Measurements from ENCODE around the gene C8A. TPM values are rescaled to one million over a fixed set of nuclear protein-coding genes. Genes with fewer than 3 reads are reported as not detected.

The C8A gene
- total and polyA plus RNA-seq, 12 donors = 0.09 TPM; not detected in 11

DNA sequence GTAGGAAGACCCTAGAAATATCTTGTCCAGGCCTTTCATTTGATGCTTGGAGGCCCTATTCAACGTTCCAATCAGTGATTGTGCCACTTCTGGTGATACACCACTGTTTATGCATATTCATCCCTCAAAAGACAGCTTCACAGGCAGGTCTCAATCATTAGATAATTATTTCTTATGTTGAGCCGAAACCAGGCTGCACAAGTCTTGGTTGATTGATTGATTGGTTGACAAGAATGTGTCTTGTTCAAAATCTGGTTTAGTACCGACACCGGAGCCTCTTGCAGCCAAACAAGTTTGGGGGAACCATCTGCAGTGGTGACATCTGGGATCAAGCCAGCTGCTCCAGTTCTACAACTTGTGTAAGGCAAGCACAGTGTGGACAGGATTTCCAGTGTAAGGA lies 20.1 kb downstream of the C8A start:
- DNase-seq = no peak
- no peak overlapping the region for H3K27ac ChIP-seq
- intact Hi-C loops (cut with DNase I) = no loop called here
- H3K36me3 ChIP-seq = no peaks in the 10 kb centered on the region
- no peaks in the 10 kb centered on the region for H3K9me3 ChIP-seq
- WGBS, 2 donors = 84 to 87% methylated on average over 4 of the region's 4 CpGs
- H3K4me3 ChIP-seq = no peak overlapping the region
- H3K27me3 ChIP-seq = peaks cover 0 to 7% (median 0%) of the 10 kb centered on the region in 7 donors
- TF ChIP-seq, protein P1, sequence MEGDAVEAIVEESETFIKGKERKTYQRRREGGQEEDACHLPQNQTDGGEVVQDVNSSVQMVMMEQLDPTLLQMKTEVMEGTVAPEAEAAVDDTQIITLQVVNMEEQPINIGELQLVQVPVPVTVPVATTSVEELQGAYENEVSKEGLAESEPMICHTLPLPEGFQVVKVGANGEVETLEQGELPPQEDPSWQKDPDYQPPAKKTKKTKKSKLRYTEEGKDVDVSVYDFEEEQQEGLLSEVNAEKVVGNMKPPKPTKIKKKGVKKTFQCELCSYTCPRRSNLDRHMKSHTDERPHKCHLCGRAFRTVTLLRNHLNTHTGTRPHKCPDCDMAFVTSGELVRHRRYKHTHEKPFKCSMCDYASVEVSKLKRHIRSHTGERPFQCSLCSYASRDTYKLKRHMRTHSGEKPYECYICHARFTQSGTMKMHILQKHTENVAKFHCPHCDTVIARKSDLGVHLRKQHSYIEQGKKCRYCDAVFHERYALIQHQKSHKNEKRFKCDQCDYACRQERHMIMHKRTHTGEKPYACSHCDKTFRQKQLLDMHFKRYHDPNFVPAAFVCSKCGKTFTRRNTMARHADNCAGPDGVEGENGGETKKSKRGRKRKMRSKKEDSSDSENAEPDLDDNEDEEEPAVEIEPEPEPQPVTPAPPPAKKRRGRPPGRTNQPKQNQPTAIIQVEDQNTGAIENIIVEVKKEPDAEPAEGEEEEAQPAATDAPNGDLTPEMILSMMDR (IDR thresholded peaks at IDR 0.05) = no peak
- H3K4me1 ChIP-seq = peaks cover 0 to 13% (median 0%) of the 10 kb centered on the region in 9 donors
- ATAC-seq = no peak

- H3K4me3 ChIP-seq = no peak overlapping the region
- WGBS, 2 donors = 48 to 57% methylated on average over 3 of the region's 3 CpGs
- DNase-seq (peak in 1 of 2 donors; percentile 19), ATAC-seq (peak in 6 of 8 donors; percentile 44 to 87 (median 69))
- no peaks in the 10 kb centered on the region for H3K36me3 ChIP-seq
- peaks cover 0 to 4% (median 0%) of the 10 kb centered on the region in 7 donors for H3K27me3 ChIP-seq
- H3K9me3 ChIP-seq = no peaks in the 10 kb centered on the region
- H3K27ac ChIP-seq = peak overlapping the region in 1 of 10 donors; percentile 5
- TF ChIP-seq, protein P1 (IDR thresholded peaks at IDR 0.05) = no peak
- intact Hi-C loops (cut with DNase I) = no loop called here
- H3K4me1 ChIP-seq = peaks cover 0 to 8% (median 0%) of the 10 kb centered on the region in 9 donors
These were observed 23.4 kb downstream of the C8A start for GRCh38 chr1:56877973-56878372.

GRCh38 chr1:56880774-56881173 lies 26.2 kb downstream of the C8A start:
- Histone ChIP-seq H3K4me1 (peaks cover 0 to 5% (median 0%) of the 10 kb centered on the region in 9 donors), H3K27me3 (no peaks in the 10 kb centered on the region), H3K27ac (no peak overlapping the region), H3K36me3 (no peaks in the 10 kb centered on the region), H3K9me3 (no peaks in the 10 kb centered on the region), H3K4me3 (no peak overlapping the region)
- ATAC-seq (no peak), DNase-seq (no peak)
- TF ChIP-seq, protein P1 (IDR thresholded peaks at IDR 0.05) = no peak
- intact Hi-C loops (cut with DNase I) = no loop called here
- WGBS, 2 donors = 67 to 77% methylated on average over 1 of the region's 1 CpG

- WGBS, 2 donors = 94 to 95% methylated on average over 6 of the region's 6 CpGs
- no peak overlapping the region for H3K27ac ChIP-seq
- peaks cover 0 to 5% (median 0%) of the 10 kb centered on the region in 9 donors for H3K4me1 ChIP-seq
- ATAC-seq (no peak), DNase-seq (no peak)
- H3K9me3 ChIP-seq = no peaks in the 10 kb centered on the region
- no peaks in the 10 kb centered on the region for H3K27me3 ChIP-seq
- intact Hi-C loops (cut with DNase I) = no loop called here
- H3K4me3 ChIP-seq = no peak overlapping the region
- H3K36me3 ChIP-seq = no peaks in the 10 kb centered on the region
- TF ChIP-seq, protein P1 (IDR thresholded peaks at IDR 0.05) = no peak
These were observed 26.8 kb downstream of the C8A start for GRCh38 chr1:56881417-56881816.

Data from heart right ventricle (tissue), 16 donors.